Measurements from ENCODE around the gene SNAP29. TPM values are rescaled to one million over a fixed set of nuclear protein-coding genes. Genes with fewer than 3 reads are reported as not detected.

SNAP29 gene
- total and polyA plus RNA-seq, 4 donors = 14.8 to 27.2 (median 17.1) TPM

DNA sequence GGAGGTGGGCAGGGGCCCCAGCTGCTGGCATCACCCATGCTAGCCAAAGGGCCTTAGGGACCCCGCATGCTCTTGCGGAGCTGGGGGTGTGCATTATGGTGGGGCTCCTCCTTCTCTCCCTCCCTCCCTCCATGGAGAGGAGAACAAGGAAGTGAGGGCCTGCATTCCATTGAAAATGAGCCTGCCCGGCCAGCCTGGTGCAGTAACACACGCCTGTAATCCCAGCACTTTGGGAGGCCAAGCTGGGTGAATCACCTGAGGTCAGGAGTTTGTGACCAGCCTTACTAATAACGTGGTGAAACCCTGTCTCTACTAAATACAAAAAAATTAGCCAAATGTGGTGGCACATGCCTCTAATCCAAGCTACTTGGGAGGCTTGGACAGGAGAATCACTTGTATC is 22.4 kb downstream of the SNAP29 start:
- Histone ChIP-seq H3K36me3 (ENCODE audit: control insufficient read depth in 4 of 4, insufficient read depth in 4 of 4, low read length in 4 of 4) (peaks cover 9 to 32% (median 11%) of the 10 kb centered on the region in 4 donors), H3K9me3 (ENCODE audit: control insufficient read depth in 4 of 4, insufficient read depth in 3 of 4, low read length in 3 of 4) (no peaks in the 10 kb centered on the region), H3K4me1 (ENCODE audit: control insufficient read depth in 5 of 5, insufficient read depth in 5 of 5, low read length in 5 of 5) (no peaks in the 10 kb centered on the region), H3K27ac (ENCODE audit: low read depth in 1 of 2, low read length in 1 of 2) (no peak overlapping the region), H3K4me3 (no peak overlapping the region), H3K9ac (ENCODE audit: insufficient read depth in 1 of 2, low read length in 2 of 2) (no peak overlapping the region), H3K27me3 (ENCODE audit: control insufficient read depth in 3 of 3, insufficient read depth in 3 of 3, low read length in 2 of 3) (no peaks in the 10 kb centered on the region)
- WGBS, 2 donors = 83 to 91% methylated on average over 5 of the region's 5 CpGs
- ATAC-seq (ENCODE audit: insufficient read depth, low FRiP score) (no peak), DNase-seq (no peak)
- TF ChIP-seq, protein P1, sequence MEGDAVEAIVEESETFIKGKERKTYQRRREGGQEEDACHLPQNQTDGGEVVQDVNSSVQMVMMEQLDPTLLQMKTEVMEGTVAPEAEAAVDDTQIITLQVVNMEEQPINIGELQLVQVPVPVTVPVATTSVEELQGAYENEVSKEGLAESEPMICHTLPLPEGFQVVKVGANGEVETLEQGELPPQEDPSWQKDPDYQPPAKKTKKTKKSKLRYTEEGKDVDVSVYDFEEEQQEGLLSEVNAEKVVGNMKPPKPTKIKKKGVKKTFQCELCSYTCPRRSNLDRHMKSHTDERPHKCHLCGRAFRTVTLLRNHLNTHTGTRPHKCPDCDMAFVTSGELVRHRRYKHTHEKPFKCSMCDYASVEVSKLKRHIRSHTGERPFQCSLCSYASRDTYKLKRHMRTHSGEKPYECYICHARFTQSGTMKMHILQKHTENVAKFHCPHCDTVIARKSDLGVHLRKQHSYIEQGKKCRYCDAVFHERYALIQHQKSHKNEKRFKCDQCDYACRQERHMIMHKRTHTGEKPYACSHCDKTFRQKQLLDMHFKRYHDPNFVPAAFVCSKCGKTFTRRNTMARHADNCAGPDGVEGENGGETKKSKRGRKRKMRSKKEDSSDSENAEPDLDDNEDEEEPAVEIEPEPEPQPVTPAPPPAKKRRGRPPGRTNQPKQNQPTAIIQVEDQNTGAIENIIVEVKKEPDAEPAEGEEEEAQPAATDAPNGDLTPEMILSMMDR (IDR thresholded peaks at IDR 0.05; ENCODE audit: control extremely low read depth, extremely low read depth) = no peak

DNA sequence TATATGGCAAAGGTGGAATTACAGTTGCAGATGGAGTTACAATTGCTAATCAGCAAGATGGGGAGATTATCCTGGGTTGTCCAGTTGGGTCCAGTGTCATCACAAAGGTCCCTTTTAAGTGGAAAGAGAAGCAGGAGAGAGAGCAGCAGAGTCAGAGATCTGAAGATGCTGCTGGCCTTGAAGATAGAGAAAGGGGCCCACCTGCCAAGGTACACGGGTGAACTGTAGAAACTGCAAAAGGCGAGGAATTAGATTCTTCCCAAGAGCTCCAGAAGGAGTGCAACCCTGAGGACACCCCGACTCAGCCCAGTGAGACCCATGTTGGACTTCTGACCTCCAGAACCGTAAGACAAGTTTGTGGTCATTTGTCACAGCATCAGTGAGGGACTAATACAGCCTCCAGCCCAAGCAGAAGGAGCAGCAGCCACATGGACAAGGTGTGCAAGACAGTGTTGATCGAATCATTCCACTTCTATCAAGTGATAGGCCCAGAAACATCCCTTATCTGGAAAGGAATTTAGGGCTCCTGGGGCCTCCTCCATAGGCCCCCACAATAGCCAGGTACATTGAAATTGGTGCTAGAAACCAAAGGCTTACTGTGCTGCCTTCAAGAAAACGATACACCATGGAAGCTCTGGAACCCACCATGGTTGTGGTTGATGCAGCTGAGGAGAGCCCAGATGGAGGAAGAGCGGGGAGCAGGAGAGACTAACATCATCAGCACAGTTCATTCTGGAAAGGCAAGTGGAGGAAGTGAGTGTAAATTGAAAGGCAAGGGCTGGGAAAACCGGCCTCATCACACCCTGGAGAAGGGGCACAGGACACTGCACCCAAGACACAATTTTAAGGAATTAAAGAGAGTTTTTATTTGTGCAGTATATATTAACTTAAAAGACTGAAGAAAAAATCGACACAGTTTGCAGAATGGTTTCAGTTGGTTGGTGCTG is 23.3 kb downstream of the SNAP29 start:
- Histone ChIP-seq H3K27me3 (ENCODE audit: control insufficient read depth in 3 of 3, insufficient read depth in 3 of 3, low read length in 2 of 3) (no peaks in the 10 kb centered on the region), H3K9me3 (ENCODE audit: control insufficient read depth in 4 of 4, insufficient read depth in 3 of 4, low read length in 3 of 4) (no peaks in the 10 kb centered on the region), H3K4me1 (ENCODE audit: control insufficient read depth in 5 of 5, insufficient read depth in 5 of 5, low read length in 5 of 5) (no peaks in the 10 kb centered on the region), H3K36me3 (ENCODE audit: control insufficient read depth in 4 of 4, insufficient read depth in 4 of 4, low read length in 4 of 4) (peaks cover 4 to 32% (median 11%) of the 10 kb centered on the region in 4 donors), H3K9ac (ENCODE audit: insufficient read depth in 1 of 2, low read length in 2 of 2) (no peak overlapping the region), H3K27ac (ENCODE audit: low read depth in 1 of 2, low read length in 1 of 2) (no peak overlapping the region), H3K4me3 (no peak overlapping the region)
- ATAC-seq (ENCODE audit: insufficient read depth, low FRiP score) (no peak), DNase-seq (no peak)
- TF ChIP-seq, protein P1 (IDR thresholded peaks at IDR 0.05; ENCODE audit: control extremely low read depth, extremely low read depth) = no peak
- whole genome bisulfite sequencing, 2 donors = 88 to 94% methylated on average over 9 of the region's 9 CpGs

DNA sequence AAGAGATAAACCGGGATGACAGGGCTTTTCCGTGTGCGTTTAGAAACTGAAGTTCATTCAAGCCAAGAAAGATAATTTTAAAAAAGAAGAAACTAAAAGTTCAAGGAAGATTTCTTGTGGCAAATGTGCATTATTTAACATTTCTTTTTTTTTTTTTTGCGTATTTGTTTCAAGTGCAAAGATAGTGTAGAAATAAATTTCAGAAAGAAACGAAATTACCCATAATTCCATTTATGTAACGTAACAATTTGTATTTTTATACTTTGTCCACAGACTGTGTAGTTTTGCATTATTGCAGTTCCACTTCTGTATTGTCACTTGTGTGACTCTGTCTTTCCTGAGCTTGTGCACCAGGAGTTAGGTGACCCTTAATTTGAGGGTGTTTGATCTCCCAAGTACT is 24.0 kb downstream of the SNAP29 start:
- H3K27me3 ChIP-seq (ENCODE audit: control insufficient read depth in 3 of 3, insufficient read depth in 3 of 3, low read length in 2 of 3) = no peaks in the 10 kb centered on the region
- H3K36me3 ChIP-seq (ENCODE audit: control insufficient read depth in 4 of 4, insufficient read depth in 4 of 4, low read length in 4 of 4) = peaks cover 8 to 34% (median 13%) of the 10 kb centered on the region in 4 donors
- ATAC-seq (ENCODE audit: insufficient read depth, low FRiP score) = no peak
- DNase-seq = no peak
- no peak overlapping the region for H3K4me3 ChIP-seq
- TF ChIP-seq, protein P1 (IDR thresholded peaks at IDR 0.05; ENCODE audit: control extremely low read depth, extremely low read depth) = no peak
- H3K4me1 ChIP-seq (ENCODE audit: control insufficient read depth in 5 of 5, insufficient read depth in 5 of 5, low read length in 5 of 5) = no peaks in the 10 kb centered on the region
- no peak overlapping the region for H3K9ac ChIP-seq (ENCODE audit: insufficient read depth in 1 of 2, low read length in 2 of 2)
- H3K9me3 ChIP-seq (ENCODE audit: control insufficient read depth in 4 of 4, insufficient read depth in 3 of 4, low read length in 3 of 4) = no peaks in the 10 kb centered on the region
- WGBS, 2 donors = 91 to 93% methylated on average over 6 of the region's 6 CpGs
- H3K27ac ChIP-seq (ENCODE audit: low read depth in 1 of 2, low read length in 1 of 2) = no peak overlapping the region

Data from lung (tissue), 12 donors.